ENCODE data around the gene GAPT. TPM values are rescaled to one million over a fixed set of nuclear protein-coding genes. Genes with fewer than 3 reads are reported as not detected.

GAPT gene
- total RNA-seq, 1 experiment from 2014 or later, result not detected

DNA sequence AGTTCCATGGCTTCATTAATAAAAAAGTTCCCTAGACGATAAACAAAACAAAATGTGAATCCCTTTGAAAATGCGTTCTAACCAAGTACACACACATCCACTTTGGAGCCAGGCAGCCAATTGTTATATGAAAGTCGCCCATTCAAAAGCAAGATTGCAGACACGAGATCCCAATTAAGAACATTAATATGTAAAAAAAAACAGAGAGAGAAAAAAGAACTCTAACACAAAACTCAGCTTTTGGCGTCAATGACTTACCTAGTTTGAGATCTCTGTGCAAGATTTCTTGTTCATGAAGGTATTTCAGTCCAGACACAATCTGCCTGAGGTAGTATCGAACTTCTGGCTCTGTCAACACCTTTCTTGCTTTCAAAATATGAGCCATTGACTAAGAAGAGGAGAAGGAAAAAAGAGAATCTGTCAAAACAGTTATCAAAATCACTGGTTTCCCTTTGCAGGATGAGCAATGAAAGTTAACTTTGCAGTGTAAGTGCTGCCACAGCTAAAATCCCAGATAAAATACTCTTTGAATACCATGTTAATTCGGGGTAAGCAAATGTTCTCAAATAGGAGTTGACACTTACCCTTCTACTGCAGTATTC is 33.0 kb upstream of the GAPT start:
- peaks cover 24% of the 10 kb centered on the region for H3K27me3 ChIP-seq (replicated peaks; ENCODE audit: insufficient read depth, low read depth, low read length, poor library complexity)
- no peaks in the 10 kb centered on the region for H3K9me3 ChIP-seq (ENCODE audit: low read depth, low read length, poor library complexity, severe bottlenecking)
- ChIA-PET CTCF (no interaction called here), POLR2A (ENCODE audit: low non-redundant PET) (no interaction called here)
- TF ChIP-seq, protein P1, sequence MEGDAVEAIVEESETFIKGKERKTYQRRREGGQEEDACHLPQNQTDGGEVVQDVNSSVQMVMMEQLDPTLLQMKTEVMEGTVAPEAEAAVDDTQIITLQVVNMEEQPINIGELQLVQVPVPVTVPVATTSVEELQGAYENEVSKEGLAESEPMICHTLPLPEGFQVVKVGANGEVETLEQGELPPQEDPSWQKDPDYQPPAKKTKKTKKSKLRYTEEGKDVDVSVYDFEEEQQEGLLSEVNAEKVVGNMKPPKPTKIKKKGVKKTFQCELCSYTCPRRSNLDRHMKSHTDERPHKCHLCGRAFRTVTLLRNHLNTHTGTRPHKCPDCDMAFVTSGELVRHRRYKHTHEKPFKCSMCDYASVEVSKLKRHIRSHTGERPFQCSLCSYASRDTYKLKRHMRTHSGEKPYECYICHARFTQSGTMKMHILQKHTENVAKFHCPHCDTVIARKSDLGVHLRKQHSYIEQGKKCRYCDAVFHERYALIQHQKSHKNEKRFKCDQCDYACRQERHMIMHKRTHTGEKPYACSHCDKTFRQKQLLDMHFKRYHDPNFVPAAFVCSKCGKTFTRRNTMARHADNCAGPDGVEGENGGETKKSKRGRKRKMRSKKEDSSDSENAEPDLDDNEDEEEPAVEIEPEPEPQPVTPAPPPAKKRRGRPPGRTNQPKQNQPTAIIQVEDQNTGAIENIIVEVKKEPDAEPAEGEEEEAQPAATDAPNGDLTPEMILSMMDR (conservative IDR thresholded peaks at IDR 0.05; ENCODE audit: low read depth, low read length), result no peak
- TF ChIP-seq EZH2 (IDR thresholded peaks at IDR 0.05; ENCODE audit: borderline replicate concordance, low read depth, low read length, poor library complexity, severe bottlenecking), result no peak
- intact Hi-C loops (cut with micrococcal nuclease; ENCODE audit: unreplicated experiment), result no loop called here
- H3K36me3 ChIP-seq (ENCODE audit: insufficient read depth, low read length, poor library complexity, severe bottlenecking), result no peaks in the 10 kb centered on the region
- H3K4me1 ChIP-seq (ENCODE audit: insufficient read depth, low read length, poor library complexity, severe bottlenecking), result peaks cover 8% of the 10 kb centered on the region
- BruUV-seq (replicated peaks), result TSS peak; percentile 34
- no peak overlapping the region for H3K27ac ChIP-seq (ENCODE audit: low read depth, low read length, poor library complexity, severe bottlenecking)
- no peak overlapping the region for H3K4me3 ChIP-seq (ENCODE audit: low read depth, low read length, poor library complexity, severe bottlenecking)
- no peak for DNase-seq (ENCODE audit: low spot score)

DNA sequence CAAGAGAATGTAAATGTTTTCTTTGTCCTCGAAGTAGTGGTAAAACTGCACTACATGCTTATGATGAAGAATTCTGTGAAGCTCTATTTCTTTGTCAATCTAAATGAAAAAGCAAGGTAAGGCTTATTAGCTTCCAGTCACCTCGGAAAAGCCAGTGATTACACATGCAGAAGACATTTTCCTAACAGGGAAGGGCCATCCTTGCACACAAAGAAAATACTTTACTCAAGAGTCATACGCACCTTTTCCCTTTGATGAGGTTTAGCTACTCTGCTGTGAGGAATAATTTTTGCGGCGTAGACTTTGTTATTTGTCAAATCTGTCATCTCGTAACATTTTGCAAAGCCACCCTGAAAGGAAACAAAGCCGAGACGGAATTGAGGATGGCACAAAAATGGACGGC is 32.5 kb upstream of the GAPT start:
- POLR2A ChIA-PET (ENCODE audit: low non-redundant PET), result no interaction called here
- Histone ChIP-seq H3K4me1 (ENCODE audit: insufficient read depth, low read length, poor library complexity, severe bottlenecking) (peaks cover 8% of the 10 kb centered on the region), H3K36me3 (ENCODE audit: insufficient read depth, low read length, poor library complexity, severe bottlenecking) (no peaks in the 10 kb centered on the region), H3K27me3 (replicated peaks; ENCODE audit: insufficient read depth, low read depth, low read length, poor library complexity) (peaks cover 24% of the 10 kb centered on the region), H3K9me3 (ENCODE audit: low read depth, low read length, poor library complexity, severe bottlenecking) (no peaks in the 10 kb centered on the region), H3K27ac (ENCODE audit: low read depth, low read length, poor library complexity, severe bottlenecking) (no peak overlapping the region), H3K4me3 (ENCODE audit: low read depth, low read length, poor library complexity, severe bottlenecking) (peak overlapping the region; percentile 54)
- TF ChIP-seq EZH2 (IDR thresholded peaks at IDR 0.05; ENCODE audit: borderline replicate concordance, low read depth, low read length, poor library complexity, severe bottlenecking), result no peak
- TF ChIP-seq, protein P1 (conservative IDR thresholded peaks at IDR 0.05; ENCODE audit: low read depth, low read length), result no peak
- no TSS peak for BruUV-seq (replicated peaks)
- DNase-seq (ENCODE audit: low spot score), result no peak
- CTCF ChIA-PET, result no interaction called here
- intact Hi-C loops (cut with micrococcal nuclease; ENCODE audit: unreplicated experiment), result no loop called here

DNA sequence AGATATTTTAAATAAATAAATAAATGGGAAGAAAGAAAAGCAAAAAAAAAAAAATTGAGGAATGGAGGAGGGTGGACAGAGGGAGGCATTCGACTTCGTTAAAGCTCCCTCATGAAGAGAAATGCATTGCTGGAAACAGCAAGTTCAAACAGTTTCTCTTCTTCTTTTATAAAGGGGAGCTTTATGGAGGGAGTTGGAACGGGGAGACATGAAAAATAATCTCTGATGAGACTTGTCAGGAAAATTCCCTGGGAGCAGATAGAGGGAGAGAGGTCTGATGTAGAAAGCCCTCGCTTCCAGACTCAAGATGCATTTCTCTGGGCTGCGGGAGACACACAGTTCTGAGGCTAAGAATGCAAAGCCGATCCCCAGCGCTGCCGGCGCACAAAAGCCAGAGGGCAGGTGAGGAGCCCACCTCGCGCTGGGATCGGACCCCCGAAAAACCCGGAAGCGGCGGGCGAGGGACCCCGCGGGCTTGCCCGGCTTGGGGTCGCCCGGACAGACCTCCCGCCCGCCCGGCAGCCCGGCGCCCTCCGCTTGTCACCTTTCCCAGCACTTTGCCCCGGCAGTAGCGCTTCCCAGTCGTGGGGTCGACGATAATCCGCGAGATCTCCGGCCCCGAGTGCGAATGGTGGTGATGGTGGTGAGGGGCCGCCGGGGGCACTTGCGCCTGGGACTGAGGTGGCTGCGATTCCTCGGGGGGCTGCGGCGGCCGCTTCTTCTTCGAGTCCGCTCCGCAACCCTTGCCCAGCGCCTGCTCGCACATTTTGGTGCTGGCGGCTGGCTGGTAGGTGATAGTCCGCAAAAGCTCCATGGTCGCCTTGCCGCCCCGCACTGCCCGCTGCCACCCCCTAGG is 31.9 kb upstream of the GAPT start:
- peak overlapping the region; percentile 54 for H3K4me3 ChIP-seq (ENCODE audit: low read depth, low read length, poor library complexity, severe bottlenecking)
- no peaks in the 10 kb centered on the region for H3K36me3 ChIP-seq (ENCODE audit: insufficient read depth, low read length, poor library complexity, severe bottlenecking)
- BruUV-seq (replicated peaks), result no TSS peak
- peaks cover 8% of the 10 kb centered on the region for H3K4me1 ChIP-seq (ENCODE audit: insufficient read depth, low read length, poor library complexity, severe bottlenecking)
- H3K27ac ChIP-seq (ENCODE audit: low read depth, low read length, poor library complexity, severe bottlenecking), result no peak overlapping the region
- intact Hi-C loops (cut with micrococcal nuclease; ENCODE audit: unreplicated experiment), result loop anchor here (1.0 to 5.0 kb wide), 5 partner anchors 572 to 1552 kb away; partner anchors contain the start of gene SETD9
- ChIA-PET POLR2A (ENCODE audit: low non-redundant PET) (no interaction called here), CTCF (interaction anchor here (0.5 to 4.3 kb wide), 2 partner anchors 400 to 680 kb away, joined by 4 to 29 read pairs; no protein-coding TSS in a partner anchor)
- H3K9me3 ChIP-seq (ENCODE audit: low read depth, low read length, poor library complexity, severe bottlenecking), result no peaks in the 10 kb centered on the region
- no peak for TF ChIP-seq EZH2 (IDR thresholded peaks at IDR 0.05; ENCODE audit: borderline replicate concordance, low read depth, low read length, poor library complexity, severe bottlenecking)
- TF ChIP-seq, protein P1 (conservative IDR thresholded peaks at IDR 0.05; ENCODE audit: low read depth, low read length), result no peak
- H3K27me3 ChIP-seq (replicated peaks; ENCODE audit: insufficient read depth, low read depth, low read length, poor library complexity), result peaks cover 24% of the 10 kb centered on the region
- DNase-seq (ENCODE audit: low spot score), result peak; percentile 17

Measured in A673 (cell line).